Measurements from ENCODE around the gene EPHB6.

Gene EPHB6

DNA sequence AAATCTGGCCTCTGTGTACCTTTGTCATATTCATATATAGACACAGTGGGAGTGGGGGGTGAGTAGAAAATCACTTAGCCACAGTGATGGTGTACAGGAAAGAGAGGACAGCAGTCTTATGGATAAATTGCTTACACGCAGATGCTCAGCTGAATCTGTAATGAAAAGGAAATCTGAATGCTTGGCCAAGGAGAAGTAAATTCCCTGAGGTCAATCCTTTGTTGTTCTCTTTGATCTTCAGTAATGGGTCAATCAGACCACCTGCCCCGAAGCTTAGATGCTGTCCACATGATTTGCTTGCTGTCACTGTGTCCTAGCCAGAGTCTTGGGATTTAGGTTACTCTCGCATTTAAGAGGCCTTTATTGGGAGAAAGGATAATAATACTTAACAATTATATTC lies 18.4 kb upstream of the EPHB6 start:
- no peak for DNase-seq

DNA sequence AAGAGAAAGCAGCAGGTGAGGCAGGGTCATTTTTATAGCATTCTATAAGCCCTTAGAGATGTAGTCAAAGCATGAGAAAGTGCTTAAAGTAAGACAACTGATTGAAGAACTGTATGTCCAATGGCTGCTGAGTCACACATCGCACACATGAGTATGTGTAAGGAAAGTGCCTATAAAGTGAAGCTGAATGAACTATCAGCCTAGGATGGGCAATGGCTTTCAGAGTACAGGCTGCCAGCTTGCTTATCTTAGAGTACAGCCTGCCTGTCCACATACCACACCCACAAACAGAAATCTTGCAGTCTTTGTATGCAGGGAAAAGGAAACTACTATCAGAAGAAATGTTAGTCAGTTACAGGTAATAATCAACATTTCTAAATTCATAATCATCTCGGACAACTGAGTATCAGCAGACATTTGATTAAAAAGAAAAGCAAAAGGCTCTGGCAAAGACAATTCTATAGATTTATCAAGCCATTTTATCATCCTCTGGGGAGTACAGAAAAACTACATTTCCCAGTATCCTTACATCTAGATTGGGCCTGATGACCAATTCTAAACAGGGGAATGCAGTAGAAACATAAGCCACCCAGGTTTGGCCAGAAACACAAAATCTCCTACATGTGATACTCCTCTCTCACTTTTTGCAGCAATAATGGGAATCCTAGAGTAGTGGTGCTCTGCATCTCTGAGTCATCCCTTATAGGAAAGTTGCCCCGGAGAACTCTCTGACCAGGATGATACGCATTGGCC lies 16.2 kb upstream of the EPHB6 start:
- DNase-seq = no peak

DNA sequence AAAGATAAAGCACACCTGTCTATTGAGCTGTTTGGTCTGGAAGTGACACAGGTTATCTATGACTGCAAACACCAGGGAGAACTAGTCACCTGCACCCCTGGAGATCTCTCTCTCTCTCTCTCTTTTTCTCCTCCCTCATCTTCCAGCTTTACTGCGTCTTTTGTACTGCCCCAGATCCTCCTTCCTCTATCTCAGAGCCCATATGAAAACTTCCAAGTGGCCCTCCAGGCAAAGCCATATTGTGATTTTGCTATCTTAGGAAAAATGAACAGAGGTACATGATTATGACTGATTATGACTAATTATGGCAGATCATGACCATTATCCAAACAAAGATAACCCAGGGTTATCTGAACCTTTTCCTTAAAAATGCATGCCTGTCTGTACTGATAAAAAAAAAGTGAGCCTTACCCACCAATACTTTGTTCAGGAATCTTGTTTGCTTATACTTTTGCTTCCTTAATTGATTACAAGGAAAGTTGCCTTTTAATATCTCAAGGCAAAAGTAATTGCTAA lies 12.6 kb upstream of the EPHB6 start:
- no peak for DNase-seq

DNA sequence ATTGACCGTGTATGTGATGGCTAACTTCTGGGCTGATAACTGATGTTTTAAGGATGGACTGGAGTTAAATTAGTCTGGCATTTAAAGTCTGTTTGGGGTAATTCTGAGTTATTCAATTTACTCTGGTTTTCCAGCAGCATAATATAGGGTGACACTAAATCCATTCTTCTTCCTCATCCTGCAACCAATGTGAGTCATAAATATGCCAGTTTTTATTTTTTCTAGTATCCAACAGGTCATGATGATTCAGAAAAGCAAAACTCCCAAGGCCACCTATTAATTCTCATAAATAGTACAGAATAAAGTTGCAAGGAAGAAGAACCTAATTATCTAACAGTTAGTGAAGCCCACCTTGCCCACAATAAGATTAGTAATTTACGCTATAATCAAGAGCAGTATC lies 7.5 kb upstream of the EPHB6 start:
- DNase-seq = no peak

DNA sequence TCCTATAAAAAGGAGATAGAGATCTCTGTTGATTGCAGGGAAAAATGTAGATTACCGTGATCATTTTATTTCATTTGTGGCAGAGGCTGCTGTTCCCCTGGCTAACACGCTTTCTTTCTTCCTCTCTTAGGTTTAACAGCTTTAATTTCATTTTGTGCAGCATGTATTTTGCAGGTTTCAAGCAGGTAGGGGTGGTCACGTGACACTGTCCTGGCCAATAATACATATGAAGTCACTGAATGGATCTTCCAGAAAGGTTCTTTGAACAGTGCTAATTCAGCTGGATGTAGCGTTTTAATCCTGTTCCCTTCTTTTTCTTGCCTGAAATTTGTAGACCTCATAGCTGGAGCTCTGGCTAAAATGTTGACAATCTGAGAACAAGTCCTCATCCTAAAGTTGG lies 3.6 kb upstream of the EPHB6 start:
- no peak for DNase-seq

DNA sequence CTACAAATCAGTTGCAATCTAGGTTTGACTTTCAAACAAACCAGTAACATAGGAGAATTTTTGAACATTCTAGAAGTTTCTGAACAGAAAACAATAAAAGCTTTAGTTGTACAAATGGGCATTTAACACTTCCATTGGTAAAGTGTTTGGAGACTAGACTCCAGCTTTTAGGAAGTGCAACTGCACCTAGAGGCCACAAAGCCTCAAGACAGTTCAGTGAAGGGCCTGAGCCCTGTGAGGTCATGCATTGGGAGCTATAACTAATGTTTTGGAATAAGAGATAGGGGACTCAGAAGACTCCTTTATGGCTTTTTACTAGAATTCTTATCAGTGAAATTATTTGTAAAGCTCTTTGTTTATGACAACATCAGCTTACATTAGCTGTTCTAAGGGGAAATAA lies 3.0 kb upstream of the EPHB6 start:
- DNase-seq = no peak

DNA sequence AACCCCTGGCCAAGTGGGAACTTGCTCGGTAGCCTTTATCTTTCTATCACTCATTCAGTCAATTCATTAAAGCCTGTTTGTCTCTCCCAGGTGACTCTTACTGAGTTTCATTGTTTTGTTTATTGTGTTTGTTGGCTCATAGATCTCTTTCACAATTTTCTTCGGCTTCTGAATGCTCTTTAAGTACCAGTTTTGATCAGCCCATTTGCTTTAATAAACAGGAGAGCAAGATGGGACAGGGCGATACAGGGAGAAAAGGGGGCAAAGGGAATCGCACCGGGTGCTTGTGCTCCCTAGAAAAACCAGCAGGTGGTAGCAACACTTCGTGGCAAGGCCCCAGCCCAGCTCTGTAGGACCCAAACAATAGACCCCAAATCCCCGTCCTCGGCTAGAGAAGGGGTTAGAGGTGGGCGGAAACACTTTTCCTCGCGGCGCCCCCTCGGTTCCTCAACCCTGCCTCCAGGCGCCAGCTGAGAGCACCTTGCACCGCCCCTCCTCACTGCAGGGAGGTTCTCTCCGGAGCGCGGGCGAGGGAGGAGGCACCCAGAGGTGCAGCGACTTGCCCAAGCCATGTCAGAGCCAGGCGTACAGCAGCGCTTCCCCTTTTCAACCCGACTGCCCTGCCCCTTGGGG lies 1.0 kb upstream of the EPHB6 start:
- DNase-seq = peak; percentile 35 to 60 (median 44)

DNA sequence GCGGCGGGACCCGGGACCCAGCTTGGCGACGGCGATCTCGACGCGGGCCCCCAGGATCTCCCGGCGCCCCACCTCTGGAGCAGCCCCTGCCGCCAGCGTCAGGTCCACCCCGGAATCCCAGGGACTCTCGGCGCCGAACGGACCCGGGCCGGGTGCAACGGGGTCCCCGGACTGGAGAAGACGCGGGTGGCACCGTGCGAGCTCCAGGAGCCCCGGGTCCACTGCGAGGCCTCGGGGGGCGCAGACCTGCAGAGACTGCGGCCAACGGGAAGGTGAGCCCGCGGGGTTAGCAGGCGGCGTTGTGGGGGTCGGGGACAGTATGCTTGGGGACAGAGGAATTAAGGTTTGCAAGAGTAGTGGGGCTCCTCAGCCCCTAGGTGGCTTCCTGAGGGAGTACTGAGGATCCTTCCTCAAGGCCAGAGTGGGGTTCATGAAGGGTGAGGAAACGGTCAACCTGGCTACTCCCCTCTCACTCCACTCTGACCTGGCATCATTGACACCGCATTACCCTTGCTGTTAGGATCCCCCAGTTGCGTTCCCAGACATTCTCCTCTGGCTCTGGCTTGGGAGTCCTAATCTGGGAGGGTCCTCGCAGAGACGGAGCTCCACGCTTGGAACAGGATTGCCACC lies 353 bp downstream of the EPHB6 start:
- no peak for DNase-seq

DNA sequence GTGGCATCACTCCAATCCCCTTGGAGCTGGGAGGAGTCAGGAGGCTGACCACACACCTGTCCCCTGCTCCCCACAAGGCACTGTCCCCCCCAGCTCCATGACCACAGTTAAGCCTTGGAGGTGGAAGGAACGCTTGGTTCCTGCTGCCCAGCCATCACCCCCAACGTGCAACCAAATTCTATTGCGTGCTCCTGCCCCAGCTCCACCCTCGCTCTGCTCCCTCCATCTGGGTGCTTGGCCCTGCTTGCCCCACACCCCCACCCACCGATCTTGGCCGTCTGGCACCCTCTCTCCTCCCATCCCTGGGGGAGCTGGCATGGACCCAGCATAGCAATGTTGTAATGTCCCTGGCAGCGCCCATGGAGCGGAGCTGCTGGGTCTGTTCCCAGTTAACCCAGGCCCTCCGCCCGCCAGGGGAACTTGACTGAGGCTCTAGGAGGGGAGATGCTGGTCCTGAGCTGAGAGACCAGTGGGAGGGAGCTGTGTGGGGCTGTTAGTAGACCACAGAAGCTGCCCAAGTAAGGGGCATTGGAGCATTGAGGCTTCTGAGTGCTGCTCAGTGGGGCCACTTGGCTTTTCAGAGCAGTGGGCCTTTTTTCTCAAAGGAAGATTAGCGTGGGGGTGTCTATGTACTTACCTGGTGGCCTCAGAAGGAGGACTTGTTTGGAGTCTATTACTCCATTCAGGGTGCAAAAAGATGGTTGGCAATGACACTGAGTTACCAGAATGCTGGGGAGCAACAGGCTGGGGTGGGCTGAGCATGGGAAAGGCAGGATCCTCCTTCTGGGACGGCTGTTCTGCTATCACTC lies 1.1 kb downstream of the EPHB6 start:
- no peak for DNase-seq

DNA sequence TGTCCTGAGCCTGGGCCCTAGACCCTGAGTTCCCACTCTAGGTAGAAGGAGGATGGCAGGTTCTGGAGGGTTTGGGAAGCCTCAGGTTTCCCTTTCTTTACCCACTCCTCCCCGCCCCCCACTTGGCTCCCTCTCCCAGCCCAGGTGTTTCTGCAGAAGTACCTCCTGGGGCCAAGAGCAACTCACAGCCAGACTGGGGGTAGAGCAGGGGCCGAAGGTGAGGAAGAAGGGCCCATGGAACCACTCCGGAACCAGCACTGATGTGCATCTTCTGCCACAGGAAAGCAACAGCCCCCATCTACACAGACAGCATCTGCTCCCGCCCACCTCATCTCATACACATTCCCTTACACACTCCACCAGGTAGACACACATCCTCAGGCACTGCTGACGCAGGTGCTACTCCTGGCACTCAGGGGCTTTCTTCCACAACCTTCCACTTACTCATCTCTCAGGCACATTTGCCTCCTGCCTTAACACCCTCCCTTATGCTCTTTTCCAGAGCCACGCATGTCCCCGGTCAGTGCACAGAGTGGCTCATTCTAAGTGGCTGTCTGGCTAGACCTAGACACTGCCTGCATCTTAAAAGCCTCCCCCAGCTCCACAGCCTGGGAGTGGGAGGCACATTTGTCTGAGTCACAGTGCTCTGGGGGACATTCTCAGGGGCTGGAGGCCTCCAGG lies 1.8 kb downstream of the EPHB6 start:
- DNase-seq = no peak

DNA sequence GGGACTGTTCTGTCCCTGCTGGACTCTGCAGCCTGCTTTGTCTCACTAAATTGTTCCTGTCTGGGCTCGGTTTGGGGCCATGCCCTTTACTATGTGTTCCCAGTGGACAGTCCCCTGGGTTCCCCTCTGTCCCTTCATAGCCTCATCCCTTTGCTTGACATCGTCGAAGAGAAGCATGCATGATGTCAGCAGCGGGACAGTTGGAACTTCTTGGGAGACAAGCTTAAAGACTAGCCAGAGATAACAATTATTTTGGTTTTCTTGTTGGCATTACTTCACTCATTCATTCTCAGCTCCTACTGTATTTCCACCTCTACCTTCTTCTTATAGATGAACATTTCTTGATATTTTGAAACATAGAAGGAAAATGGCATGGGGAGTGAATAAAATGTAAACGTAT lies 2.7 kb downstream of the EPHB6 start:
- DNase-seq = no peak

DNA sequence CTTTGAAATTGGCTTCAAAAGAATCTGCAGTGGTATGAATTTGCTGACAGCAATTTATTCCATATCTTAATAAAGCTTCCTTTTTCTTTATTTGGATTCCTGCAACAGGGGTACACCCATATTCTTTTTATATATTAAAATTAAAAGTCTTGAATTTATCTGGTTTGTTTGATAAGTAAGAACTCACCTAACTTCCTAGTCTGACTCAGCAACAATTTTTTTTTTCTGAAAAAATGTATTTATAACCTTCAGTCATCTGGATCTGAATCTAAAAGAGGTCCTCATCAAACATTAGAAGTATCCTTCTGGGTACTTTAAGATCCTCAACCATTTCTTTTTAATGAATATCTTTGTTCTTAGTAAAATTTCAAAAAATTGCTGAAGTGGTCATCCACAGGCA lies 4.5 kb downstream of the EPHB6 start:
- DNase-seq = no peak

DNA sequence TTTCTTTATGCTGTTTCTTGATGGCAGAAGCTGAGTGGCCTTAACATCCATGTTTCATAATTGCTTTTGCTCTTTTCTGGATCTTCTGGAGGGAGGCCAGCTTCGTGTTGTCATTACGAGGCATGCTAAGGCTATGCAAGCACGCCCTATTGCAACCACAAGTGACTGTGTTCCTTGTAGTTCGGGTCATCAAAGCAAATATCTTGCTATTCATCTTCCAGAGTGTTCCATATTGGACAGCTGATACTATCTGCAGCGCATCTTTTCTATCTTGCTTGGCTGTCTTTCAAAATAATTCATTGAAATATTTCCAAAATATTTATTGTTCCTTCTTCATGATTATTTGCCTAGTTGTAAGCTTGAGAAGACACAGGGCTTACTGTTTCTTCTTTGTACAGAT lies 5.0 kb downstream of the EPHB6 start:
- DNase-seq = no peak

DNA sequence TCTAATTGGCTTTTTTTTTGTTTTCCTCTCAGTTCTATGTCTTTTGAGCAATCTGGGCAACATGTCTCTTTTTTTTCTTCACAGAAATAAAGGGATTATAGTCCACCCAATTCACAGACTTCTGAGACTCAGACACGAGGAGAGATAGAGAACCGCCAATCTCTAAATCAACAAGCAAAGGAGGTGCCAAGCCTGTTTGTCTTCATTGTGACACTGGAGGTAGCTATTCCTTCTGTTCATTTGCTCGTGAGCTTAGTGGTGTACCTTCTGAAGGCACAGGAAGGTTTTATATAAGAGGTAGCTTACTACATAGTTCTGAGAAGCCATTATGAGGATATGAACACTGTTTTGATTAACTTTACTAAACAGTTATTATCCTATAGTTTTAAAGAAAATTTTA lies 6.1 kb downstream of the EPHB6 start:
- DNase-seq = no peak

DNA sequence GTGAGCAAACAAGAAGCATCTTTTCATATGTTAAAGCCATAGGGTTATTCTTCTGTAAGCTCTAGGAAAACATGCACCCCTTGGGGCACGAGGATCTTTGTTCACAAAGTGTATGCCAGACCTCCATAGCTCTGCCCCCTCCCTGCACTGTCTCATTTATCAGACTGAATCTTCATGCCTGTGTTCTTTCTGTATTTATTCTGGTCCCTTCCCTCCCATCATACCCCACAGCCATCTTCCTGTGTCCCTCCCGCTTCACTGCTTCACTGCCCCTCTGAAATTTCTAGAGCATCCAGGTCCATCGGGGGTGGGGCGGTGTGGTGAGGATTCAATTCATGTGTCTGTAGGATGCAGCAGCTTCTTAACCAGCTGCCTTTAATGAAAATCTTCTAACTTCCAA lies 7.5 kb downstream of the EPHB6 start:
- no peak for DNase-seq

DNA sequence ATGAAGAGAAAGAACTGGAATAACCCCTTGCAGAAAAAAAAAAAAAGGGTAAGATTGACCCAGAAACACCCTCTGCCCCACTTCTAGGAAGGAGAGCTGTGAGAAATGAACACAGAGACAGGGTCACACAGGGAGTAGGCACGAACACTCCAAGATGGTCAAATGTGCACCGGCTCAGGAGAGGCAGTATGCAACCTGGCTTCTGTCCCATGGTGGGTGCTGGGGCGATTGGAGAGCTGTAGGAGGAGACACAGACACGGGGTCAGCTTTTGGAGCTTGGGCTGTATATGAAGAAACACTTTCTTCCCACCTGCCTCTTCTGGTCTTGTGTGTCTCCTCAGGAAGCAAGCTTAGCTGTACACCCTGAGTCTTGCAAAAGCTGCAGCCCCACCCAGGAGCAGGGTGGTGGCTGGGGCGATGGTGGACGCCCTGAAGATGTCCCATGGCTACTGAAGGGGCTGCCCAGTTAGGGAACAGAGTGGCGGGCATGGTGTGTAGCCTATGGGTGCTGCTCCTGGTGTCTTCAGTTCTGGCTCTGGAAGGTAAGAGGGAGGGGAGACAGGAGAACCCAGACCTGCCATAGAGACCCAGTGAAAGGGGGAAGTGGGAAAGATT lies 8.0 kb downstream of the EPHB6 start:
- no peak for DNase-seq

DNA sequence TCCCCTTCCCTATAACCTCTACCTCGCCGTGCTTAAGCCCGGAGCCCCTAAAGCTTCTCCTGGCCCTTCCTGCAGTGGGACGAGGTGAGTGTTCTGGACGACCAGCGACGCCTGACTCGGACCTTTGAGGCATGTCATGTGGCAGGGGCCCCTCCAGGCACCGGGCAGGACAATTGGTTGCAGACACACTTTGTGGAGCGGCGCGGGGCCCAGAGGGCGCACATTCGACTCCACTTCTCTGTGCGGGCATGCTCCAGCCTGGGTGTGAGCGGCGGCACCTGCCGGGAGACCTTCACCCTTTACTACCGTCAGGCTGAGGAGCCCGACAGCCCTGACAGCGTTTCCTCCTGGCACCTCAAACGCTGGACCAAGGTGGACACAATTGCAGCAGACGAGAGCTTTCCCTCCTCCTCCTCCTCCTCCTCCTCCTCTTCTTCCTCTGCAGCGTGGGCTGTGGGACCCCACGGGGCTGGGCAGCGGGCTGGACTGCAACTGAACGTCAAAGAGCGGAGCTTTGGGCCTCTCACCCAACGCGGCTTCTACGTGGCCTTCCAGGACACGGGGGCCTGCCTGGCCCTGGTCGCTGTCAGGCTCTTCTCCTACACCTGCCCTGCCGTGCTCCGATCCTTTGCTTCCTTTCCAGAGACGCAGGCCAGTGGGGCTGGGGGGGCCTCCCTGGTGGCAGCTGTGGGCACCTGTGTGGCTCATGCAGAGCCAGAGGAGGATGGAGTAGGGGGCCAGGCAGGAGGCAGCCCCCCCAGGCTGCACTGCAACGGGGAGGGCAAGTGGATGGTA lies 9.2 kb downstream of the EPHB6 start:
- no peak for DNase-seq

DNA sequence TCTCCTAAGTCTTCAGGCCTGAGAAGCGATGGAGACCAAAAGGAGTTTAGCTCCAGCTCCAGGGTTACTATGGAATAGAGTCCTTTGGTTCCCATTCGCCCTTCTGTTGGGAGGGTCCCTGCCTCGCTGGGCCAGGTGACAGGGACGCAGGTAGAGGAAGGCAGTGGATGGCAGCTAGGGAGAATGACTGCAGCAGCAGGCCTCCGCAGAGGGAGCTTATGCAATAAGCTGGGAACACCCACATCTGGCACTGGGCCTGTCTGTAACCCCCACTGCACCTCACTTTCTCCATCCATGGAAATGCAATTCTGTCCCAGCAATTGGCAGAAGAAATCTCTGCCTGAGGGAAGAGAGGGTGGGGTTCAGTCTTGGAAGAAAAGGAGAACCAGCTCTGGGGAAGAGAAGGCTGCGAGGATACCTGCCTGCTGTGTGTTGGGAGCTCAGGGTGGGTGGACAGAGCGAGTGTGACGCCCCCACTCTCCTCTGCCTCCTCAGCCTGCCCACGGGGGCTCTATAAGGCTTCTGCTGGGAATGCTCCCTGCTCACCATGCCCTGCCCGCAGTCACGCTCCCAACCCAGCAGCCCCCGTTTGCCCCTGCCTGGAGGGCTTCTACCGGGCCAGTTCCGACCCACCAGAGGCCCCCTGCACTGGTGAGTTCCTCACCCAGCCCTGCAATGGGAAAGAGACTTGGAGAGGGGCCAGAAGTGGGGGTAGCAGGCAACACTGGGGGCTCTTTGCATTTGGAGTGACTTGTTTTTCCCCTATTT lies 10.3 kb downstream of the EPHB6 start:
- no peak for DNase-seq

DNA sequence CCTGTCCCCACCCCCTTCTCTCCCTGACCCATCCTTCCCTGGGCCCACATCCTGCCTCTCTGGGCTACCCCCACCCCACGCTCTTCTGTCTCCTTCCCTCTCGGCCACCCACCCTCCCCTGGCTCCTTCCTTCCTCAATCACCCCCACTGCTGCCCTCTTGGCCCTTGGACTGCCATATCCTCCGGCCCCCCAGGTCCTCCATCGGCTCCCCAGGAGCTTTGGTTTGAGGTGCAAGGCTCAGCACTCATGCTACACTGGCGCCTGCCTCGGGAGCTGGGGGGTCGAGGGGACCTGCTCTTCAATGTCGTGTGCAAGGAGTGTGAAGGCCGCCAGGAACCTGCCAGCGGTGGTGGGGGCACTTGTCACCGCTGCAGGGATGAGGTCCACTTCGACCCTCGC lies 10.9 kb downstream of the EPHB6 start:
- DNase-seq = no peak

DNA sequence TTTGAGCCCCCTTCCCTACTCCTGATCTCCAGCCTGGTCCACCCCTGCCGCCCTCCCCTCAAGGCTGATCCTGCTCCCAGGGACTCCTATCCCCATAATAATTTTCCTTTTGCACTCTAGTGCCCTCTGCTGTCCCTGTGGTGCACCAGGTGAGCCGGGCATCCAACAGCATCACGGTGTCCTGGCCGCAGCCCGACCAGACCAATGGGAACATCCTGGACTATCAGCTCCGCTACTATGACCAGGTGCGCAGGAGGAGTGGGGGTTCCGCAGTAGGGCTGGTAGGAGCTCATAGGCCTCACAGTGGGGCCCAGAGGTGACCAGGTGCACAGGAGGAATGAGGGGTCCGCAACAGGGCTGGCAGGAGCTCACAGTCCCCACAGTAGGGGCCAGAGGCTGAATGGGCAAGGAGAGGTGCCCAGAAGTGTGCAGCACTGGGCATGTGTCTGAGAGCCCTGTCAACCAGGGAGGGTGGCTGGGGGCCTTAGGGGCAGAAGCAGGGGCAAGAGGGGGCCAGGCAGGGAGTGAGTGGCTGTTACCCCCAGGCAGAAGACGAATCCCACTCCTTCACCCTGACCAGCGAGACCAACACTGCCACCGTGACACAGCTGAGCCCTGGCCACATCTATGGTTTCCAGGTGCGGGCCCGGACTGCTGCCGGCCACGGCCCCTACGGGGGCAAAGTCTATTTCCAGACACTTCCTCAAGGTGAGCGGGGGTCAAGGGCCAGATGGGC lies 11.7 kb downstream of the EPHB6 start:
- DNase-seq = no peak
